Natural killer cell (primary cell): ENCODE data around the gene SLC22A12. TPM values are rescaled to one million over a fixed set of nuclear protein-coding genes. Genes with fewer than 3 reads are reported as not detected.

Source experiments
- ATAC-seq, 3 donors: fragments of 150-1000 bp in 2 of 3; fragments of 200-7000 bp in 1 of 3; cut with Tn5 transposase; 1 replicate in 1 of 3; 2 replicates in 2 of 3; pipeline ENCODE4 v1.10.0; 2021; ENCODE audit warnings: mild to moderate bottlenecking in 2 of 3, moderate library complexity in 2 of 3
- DNase-seq, 2 donors: peaks; one replicate each; pipeline versions ENCODE4 v3.0.0 to v3.0.0-alpha.2; 2013 to 2021; ENCODE audit warnings: mixed read lengths in 1 of 2
- H3K27ac ChIP-seq: one replicate; pipeline ENCODE4 v1.5.1; 2013; ENCODE audit warnings: mild to moderate bottlenecking, low read length
- H3K27me3 ChIP-seq: one replicate; pipeline ENCODE4 v1.6.1; 2013; ENCODE audit warnings: low read length; ENCODE audit not compliant: control insufficient read depth, insufficient read depth
- H3K36me3 ChIP-seq: one replicate; pipeline ENCODE4 v1.6.1; 2013; ENCODE audit warnings: low read length; ENCODE audit not compliant: control insufficient read depth, insufficient read depth
- H3K4me1 ChIP-seq: one replicate; pipeline ENCODE4 v1.6.1; 2013; ENCODE audit warnings: low read length; ENCODE audit not compliant: control insufficient read depth, insufficient read depth
- H3K4me3 ChIP-seq: one replicate; pipeline ENCODE4 v1.5.1; 2013; ENCODE audit warnings: low read length
- H3K9me3 ChIP-seq: one replicate; pipeline ENCODE4 v1.6.1; 2013; ENCODE audit warnings: low read length; ENCODE audit not compliant: control insufficient read depth, insufficient read depth
- H3K27ac Mint-ChIP-seq, 2 donors: one replicate each; pipeline ENCODE4 v1.8.0; 2022; ENCODE audit warnings: mild to moderate bottlenecking in 2 of 2, mixed read lengths in 2 of 2, moderate library complexity in 1 of 2
- H3K27me3 Mint-ChIP-seq, 2 donors: one replicate each; pipeline ENCODE4 v1.8.0; 2022; ENCODE audit warnings: low read depth in 2 of 2, mixed read lengths in 2 of 2
- H3K36me3 Mint-ChIP-seq: one replicate; pipeline ENCODE4 v1.8.0; 2022; ENCODE audit warnings: mixed read lengths
- H3K4me1 Mint-ChIP-seq, 2 donors: one replicate each; pipeline ENCODE4 v1.8.0; 2022; ENCODE audit warnings: mixed read lengths in 2 of 2
- H3K4me3 Mint-ChIP-seq: one replicate; pipeline ENCODE4 v1.8.0; 2022; ENCODE audit warnings: mild to moderate bottlenecking, moderate library complexity, mixed read lengths
- H3K9me3 Mint-ChIP-seq, 2 donors: one replicate each; pipeline ENCODE4 v1.8.0; 2022; ENCODE audit warnings: mixed read lengths in 2 of 2
- CTCF ChIP-seq: fragments of 200-600 bp; IDR thresholded peaks from one replicate; pipeline ENCODE4 v1.8.0; 2022; ENCODE audit warnings: antibody characterized with exemption
- WGBS: methylation state at CpG from one replicate; pipeline ENCODE4 v1.1.7; 2013; ENCODE audit warnings: missing lambda C conversion rate; ENCODE audit not compliant: insufficient coverage; 5-methylcytosine and 5-hydroxymethylcytosine counted together
- intact Hi-C: fragments of 100-400 bp; cut with micrococcal nuclease; formaldehyde crosslinking; loops from one replicate; pipeline ENCODE4 v1.14.2; 2022
- total RNA-seq, 4 donors: library from RNA; stranded (reverse); fragments of 120-200 nt in 1 of 4; gene quantifications; one replicate each; pipeline versions ENCODE4 v1.2.3 to v1.2.4, GENCODE V29; 2013 to 2022

SLC22A12 gene
- total RNA-seq, 3 donors from 2014 or later (not counting 1 experiment from before 2014, with no cell fraction given), result not detected

GRCh38 chr11:64556721-64557250 lies 34.2 kb upstream of the SLC22A12 start:
- Mint-ChIP-seq H3K36me3 (no peaks in the 10 kb centered on the region), H3K9me3 (peaks cover 3 to 4% of the 10 kb centered on the region in 2 donors), H3K27ac (no peak overlapping the region), H3K27me3 (peaks cover 0 to 4% of the 10 kb centered on the region in 2 donors), H3K4me3 (no peak overlapping the region), H3K4me1 (peaks cover 6 to 11% of the 10 kb centered on the region in 2 donors)
- Histone ChIP-seq H3K4me3 (no peak overlapping the region), H3K27me3 (no peaks in the 10 kb centered on the region), H3K27ac (no peak overlapping the region), H3K36me3 (no peaks in the 10 kb centered on the region), H3K9me3 (no peaks in the 10 kb centered on the region), H3K4me1 (no peaks in the 10 kb centered on the region)
- DNase-seq (no peak), ATAC-seq (no peak)
- TF ChIP-seq CTCF, result no peak
- WGBS, result 91% methylated on average over 12 of the region's 12 CpGs
- intact Hi-C loops, result no loop called here

GRCh38 chr11:64558065-64558745 lies 32.8 kb upstream of the SLC22A12 start:
- Mint-ChIP-seq H3K4me3 (no peak overlapping the region), H3K9me3 (no peaks in the 10 kb centered on the region), H3K4me1 (peaks cover 0 to under 1% of the 10 kb centered on the region in 2 donors), H3K36me3 (no peaks in the 10 kb centered on the region), H3K27me3 (peaks cover 0 to 4% of the 10 kb centered on the region in 2 donors), H3K27ac (no peak overlapping the region)
- ATAC-seq (no peak), DNase-seq (no peak)
- no peak overlapping the region for H3K4me3 ChIP-seq
- no peaks in the 10 kb centered on the region for H3K36me3 ChIP-seq
- H3K27me3 ChIP-seq, result no peaks in the 10 kb centered on the region
- WGBS, result 84% methylated on average over 14 of the region's 14 CpGs
- H3K4me1 ChIP-seq, result no peaks in the 10 kb centered on the region
- no peak for TF ChIP-seq CTCF
- no peaks in the 10 kb centered on the region for H3K9me3 ChIP-seq
- intact Hi-C loops, result no loop called here
- no peak overlapping the region for H3K27ac ChIP-seq

GRCh38 chr11:64558869-64559268 lies 32.2 kb upstream of the SLC22A12 start:
- Mint-ChIP-seq H3K27ac (no peak overlapping the region), H3K9me3 (no peaks in the 10 kb centered on the region), H3K36me3 (no peaks in the 10 kb centered on the region), H3K27me3 (peaks cover 0 to 4% of the 10 kb centered on the region in 2 donors), H3K4me1 (no peaks in the 10 kb centered on the region), H3K4me3 (no peak overlapping the region)
- no peak for TF ChIP-seq CTCF
- 90% methylated on average over 9 of the region's 9 CpGs for WGBS
- DNase-seq, result no peak
- Histone ChIP-seq H3K9me3 (no peaks in the 10 kb centered on the region), H3K36me3 (no peaks in the 10 kb centered on the region), H3K27me3 (no peaks in the 10 kb centered on the region), H3K27ac (no peak overlapping the region), H3K4me3 (no peak overlapping the region), H3K4me1 (no peaks in the 10 kb centered on the region)
- intact Hi-C loops, result no loop called here
- ATAC-seq, result no peak
